GM12878 (cell line): ENCODE results near the gene BBLN. TPM values are rescaled to one million over a fixed set of nuclear protein-coding genes. Genes with fewer than 3 reads are reported as not detected.

Experiments
- ATAC-seq: fragments of 200-7000 bp; cut with Tn5 transposase; 3 replicates; pipeline ENCODE4 v1.9.1; 2020; ENCODE audit warnings: mild to moderate bottlenecking, moderate library complexity
- BruUV-seq: library from RNA; stranded (reverse); fragments of 400-500 nt; replicated peaks from 2 replicates; lab custom pipeline; 2021; lab: Mats Ljungman, UMichigan
- CTCF ChIA-PET: fragments of 300-600 bp; sonication (Branson Sonifier 250); formaldehyde crosslinking; extraction: SDS; loops from one replicate; lab custom pipeline; 2021; ENCODE audit warnings: inconsistent platforms; lab: Yijun Ruan, JAX
- POLR2A ChIA-PET: fragments of 350-600 bp; formaldehyde crosslinking; extraction: SDS; loops from one replicate; lab custom pipeline; 2021; ENCODE audit warnings: inconsistent platforms; lab: Charles Lee
- RAD21 ChIA-PET: fragments of 300-600 bp; sonication (Branson Sonifier 250); formaldehyde crosslinking; loops from one replicate; lab custom pipeline; 2023; ENCODE audit warnings: antibody characterized with exemption; ENCODE audit not compliant: unreplicated experiment; lab: Charles Lee
- SMC1A ChIA-PET: fragments of 300-600 bp; sonication (Branson Sonifier 250); formaldehyde crosslinking; loops from one replicate; lab custom pipeline; 2023; ENCODE audit not compliant: unreplicated experiment, uncharacterized antibody; lab: Charles Lee
- DNase-seq: peaks from one replicate; pipeline ENCODE4 v3.0.0-alpha.2; 2011; ENCODE audit warnings: low read depth, low spot score
- FAIRE-seq: peaks from 3 replicates; lab custom pipeline; 2011; peaks lifted over from hg19 to GRCh38; lab: Jason Lieb, UNC
- H2AFZ ChIP-seq: 2 replicates; pipeline ENCODE4 v1.6.0; 2011; ENCODE audit warnings: low read depth, low read length, control low read depth; ENCODE audit not compliant: control insufficient read depth
- H3K27ac ChIP-seq: 2 replicates; pipeline ENCODE4 v1.5.1; 2011; ENCODE audit warnings: control low read depth; ENCODE audit not compliant: control insufficient read depth, insufficient read depth
- H3K27me3 ChIP-seq, 2 experiments: replicated peaks in 1 of 2; 2 replicates each; pipeline versions ENCODE4 v1.6.0 to v1.6.1; 2011; ENCODE audit warnings: low read length in 1 of 2; ENCODE audit not compliant: control insufficient read depth in 2 of 2, insufficient read depth in 2 of 2
- H3K36me3 ChIP-seq, 2 experiments: 2 replicates each; pipeline ENCODE4 v1.5.1; 2011; ENCODE audit warnings: low read length in 1 of 2; ENCODE audit not compliant: control insufficient read depth in 2 of 2, insufficient read depth in 2 of 2
- H3K4me1 ChIP-seq: 2 replicates; pipeline ENCODE4 v1.6.1; 2011; ENCODE audit warnings: mild to moderate bottlenecking, low read length, moderate library complexity, mixed read lengths; ENCODE audit not compliant: control insufficient read depth, insufficient read depth
- H3K4me2 ChIP-seq: 2 replicates; pipeline ENCODE4 v1.6.0; 2011; ENCODE audit warnings: control low read depth; ENCODE audit not compliant: control insufficient read depth, insufficient read depth
- H3K4me3 ChIP-seq: fragments of 200-600 bp; sonication (generic); 2 replicates; pipeline ENCODE4 v1.5.1; 2016
- H3K79me2 ChIP-seq: 2 replicates; pipeline ENCODE4 v1.6.0; 2011; ENCODE audit warnings: low read length; ENCODE audit not compliant: control insufficient read depth, insufficient read depth
- H3K9ac ChIP-seq: 2 replicates; pipeline ENCODE4 v1.8.0; 2011; ENCODE audit warnings: low read length, control low read depth, mixed read lengths; ENCODE audit not compliant: control insufficient read depth, insufficient read depth
- H3K9me3 ChIP-seq: replicated peaks from 3 replicates; pipeline ENCODE4 v1.5.1; 2011; ENCODE audit warnings: mild to moderate bottlenecking, low read length; ENCODE audit not compliant: control insufficient read depth, insufficient read depth
- H4K20me1 ChIP-seq: 2 replicates; pipeline ENCODE4 v1.6.0; 2011; ENCODE audit not compliant: control insufficient read depth, insufficient read depth
- CBX3 ChIP-seq: fragments of 200-600 bp; sonication (generic); IDR thresholded peaks from 2 replicates; pipeline ENCODE4 v1.6.1; 2016; ENCODE audit warnings: low read depth, borderline replicate concordance
- CREB1 ChIP-seq: IDR thresholded peaks from 2 replicates; pipeline ENCODE4 v1.6.1; 2012; ENCODE audit warnings: low read depth, mild to moderate bottlenecking, inconsistent platforms
- DPF2 ChIP-seq: fragments of 450-650 bp; IDR thresholded peaks from 2 replicates; pipeline ENCODE4 v1.6.1; 2017; ENCODE audit warnings: mild to moderate bottlenecking
- JUNB ChIP-seq: IDR thresholded peaks from 2 replicates; pipeline ENCODE4 v1.6.1; 2016; ENCODE audit warnings: antibody characterized with exemption, mild to moderate bottlenecking
- MAX ChIP-seq: IDR thresholded peaks from 2 replicates; pipeline ENCODE4 v1.6.1; 2012; ENCODE audit warnings: low read depth, low read length, improper control_type of control experiment
- MYB ChIP-seq: fragments of 150-350 bp; IDR thresholded peaks from 2 replicates; pipeline ENCODE4 v1.6.1; 2014; ENCODE audit warnings: mild to moderate bottlenecking, low read depth, low read length, borderline replicate concordance
- RAD21 ChIP-seq: IDR thresholded peaks from 2 replicates; pipeline ENCODE4 v1.6.1; 2011; ENCODE audit warnings: mild to moderate bottlenecking, low read depth, low read length, moderate library complexity; ENCODE audit not compliant: insufficient read depth
- RAD51 ChIP-seq: fragments of 450-650 bp; IDR thresholded peaks from 2 replicates; pipeline ENCODE4 v1.6.1; 2016; ENCODE audit warnings: moderate library complexity, mild to moderate bottlenecking, inconsistent platforms
- SIX5 ChIP-seq: IDR thresholded peaks from 2 replicates; pipeline ENCODE4 v1.6.1; 2011; ENCODE audit warnings: mild to moderate bottlenecking, low read depth, low read length, moderate library complexity; ENCODE audit not compliant: severe bottlenecking
- SMC3 ChIP-seq: IDR thresholded peaks from 2 replicates; pipeline ENCODE4 v1.6.1; 2011; ENCODE audit warnings: low read length, improper control_type of control experiment, borderline replicate concordance
- ZBTB11 ChIP-seq: fragments of 450-650 bp; formaldehyde crosslinking; IDR thresholded peaks from 2 replicates; pipeline ENCODE4 v1.5.0; 2022; ENCODE audit warnings: mild to moderate bottlenecking, missing genetic modification characterization
- WGBS: methylation state at CpG from one replicate; pipeline ENCODE4 v1.1.6; 2016; ENCODE audit warnings: low lambda C conversion rate; ENCODE audit not compliant: insufficient replicate concordance, insufficient coverage; ENCODE audit errors: missing lambda C conversion rate; 5-methylcytosine and 5-hydroxymethylcytosine counted together
- in situ Hi-C: fragments of 300-500 bp; cut with MboI; formaldehyde crosslinking; loops from 9 replicates; pipeline ENCODE4 v1.14.3; 2018; ENCODE audit warnings: mixed read lengths
- intact Hi-C: fragments of 100-400 bp; cut with micrococcal nuclease; formaldehyde crosslinking; loops from one replicate; pipeline ENCODE4 v1.14.2; 2022; ENCODE audit not compliant: unreplicated experiment
- polyA plus RNA-seq, 11 experiments: library from polyadenylated mRNA; depleted of rRNA in 4 of 11; unstranded in 6 of 11; stranded (reverse) in 5 of 11; fragments of >200 nt; fragmentation: Nextera tagmentation in 4 of 11; fragmentation: Illumina TruSeq in 1 of 11; extraction: Ambion mirVana in 4 of 11; extraction: Trizol in 1 of 11; gene quantifications; 1 replicate in 1 of 11; 2 replicates in 10 of 11; pipeline versions ENCODE4 v1.2.1 to v1.2.3, GENCODE V29; 2011 to 2016; ENCODE audit warnings: inconsistent platforms in 2 of 11, missing spikeins in 2 of 11, low read depth in 1 of 11
- total RNA-seq, 4 experiments: library from RNA; depleted of rRNA in 3 of 4; stranded (reverse); fragments of >200 nt in 3 of 4; fragmentation: Illumina TruSeq in 1 of 4; extraction: Trizol in 1 of 4; gene quantifications; 2 replicates each; pipeline versions ENCODE4 v1.2.1 to v1.2.3, GENCODE V29; 2013 to 2021
- TF ChIP-seq, protein P1 (sequence below): IDR thresholded peaks from 2 replicates; pipeline ENCODE4 v1.6.1; 2012; ENCODE audit warnings: low read depth, low read length, improper control_type of control experiment

The BBLN gene
- total and polyA plus RNA-seq, 10 of the 15 experiments (the other 5 are each of a cell fraction or from before 2014, with no cell fraction given), result 3.8 to 194 (median 66.2) TPM

- TF ChIP-seq RAD21 (no peak), SMC3 (no peak), CREB1 (no peak), RAD51 (no peak), ZBTB11 (CRISPR knock-in tag) (no peak)
Measured at GRCh38 chr9:128153060-128153946, 6.8 kb upstream of the BBLN start (continued).

GRCh38 chr9:128153947-128154695, 5.9 kb upstream of the BBLN start:
- H3K79me2 ChIP-seq, result no peaks in the 10 kb centered on the region
- ChIA-PET RAD21 (no interaction called here), SMC1A (no interaction called here), POLR2A (no interaction called here), CTCF (no interaction called here)
- in situ Hi-C loops, result no loop called here
- 24% methylated on average over 12 of the region's 13 CpGs for WGBS
- intact Hi-C loops, result no loop called here
- TF ChIP-seq SIX5, result no peak
- TF ChIP-seq JUNB, result no peak
- no peak for TF ChIP-seq MAX
- TF ChIP-seq, protein P1, sequence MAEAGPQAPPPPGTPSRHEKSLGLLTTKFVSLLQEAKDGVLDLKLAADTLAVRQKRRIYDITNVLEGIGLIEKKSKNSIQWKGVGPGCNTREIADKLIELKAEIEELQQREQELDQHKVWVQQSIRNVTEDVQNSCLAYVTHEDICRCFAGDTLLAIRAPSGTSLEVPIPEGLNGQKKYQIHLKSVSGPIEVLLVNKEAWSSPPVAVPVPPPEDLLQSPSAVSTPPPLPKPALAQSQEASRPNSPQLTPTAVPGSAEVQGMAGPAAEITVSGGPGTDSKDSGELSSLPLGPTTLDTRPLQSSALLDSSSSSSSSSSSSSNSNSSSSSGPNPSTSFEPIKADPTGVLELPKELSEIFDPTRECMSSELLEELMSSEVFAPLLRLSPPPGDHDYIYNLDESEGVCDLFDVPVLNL, result no peak
- no peak for TF ChIP-seq DPF2
- no peak for TF ChIP-seq CBX3
- TF ChIP-seq SMC3, result no peak
- no peak for TF ChIP-seq MYB
- H3K4me3 ChIP-seq, result no peak overlapping the region
- no peak for FAIRE-seq
- H3K9ac ChIP-seq, result no peak overlapping the region
- no peaks in the 10 kb centered on the region for H3K27me3 ChIP-seq
- H3K4me2 ChIP-seq, result no peak overlapping the region
- BruUV-seq, result no TSS peak
- H2AFZ ChIP-seq, result no peak overlapping the region
- no peak for ATAC-seq
- H3K27ac ChIP-seq, result no peak overlapping the region
- no peak for DNase-seq
- no peaks in the 10 kb centered on the region for H3K36me3 ChIP-seq
- no peaks in the 10 kb centered on the region; the same call in 1 of the 2 replicates for H4K20me1 ChIP-seq
- no peaks in the 10 kb centered on the region for H3K4me1 ChIP-seq
- H3K9me3 ChIP-seq, result no peaks in the 10 kb centered on the region
